GM23248 (cell line): ENCODE measurements around the gene GLYR1. TPM values are rescaled to one million over a fixed set of nuclear protein-coding genes. Genes with fewer than 3 reads are reported as not detected.

Experiments
- DNase-seq: peaks from one replicate; pipeline ENCODE4 v3.0.0-alpha.2; 2015
- H2AFZ ChIP-seq: fragments of 200-600 bp; sonication (generic); 2 replicates; pipeline ENCODE4 v1.6.1; 2016; ENCODE audit warnings: antibody characterized with exemption
- H3F3A ChIP-seq: fragments of 200-600 bp; sonication (generic); 2 replicates; pipeline ENCODE4 v1.6.1; 2016; ENCODE audit warnings: mild to moderate bottlenecking, antibody characterized with exemption, mixed run types; ENCODE audit not compliant: insufficient read depth
- H3K27ac ChIP-seq: fragments of 200-600 bp; sonication (generic); 2 replicates; pipeline ENCODE4 v1.5.1; 2016; ENCODE audit warnings: mild to moderate bottlenecking
- H3K27me3 ChIP-seq: fragments of 200-600 bp; sonication (generic); replicated peaks from 2 replicates; pipeline ENCODE4 v1.6.1; 2016; ENCODE audit warnings: mild to moderate bottlenecking; ENCODE audit not compliant: insufficient read depth
- H3K36me3 ChIP-seq: fragments of 200-600 bp; sonication (generic); 2 replicates; pipeline ENCODE4 v1.6.1; 2016; ENCODE audit warnings: low read depth, mild to moderate bottlenecking
- H3K4me1 ChIP-seq: fragments of 200-600 bp; sonication (generic); 2 replicates; pipeline ENCODE4 v1.6.1; 2016; ENCODE audit warnings: mild to moderate bottlenecking; ENCODE audit not compliant: insufficient read depth
- H3K4me2 ChIP-seq: fragments of 200-600 bp; sonication (generic); one replicate; pipeline ENCODE4 v1.6.1; 2016; ENCODE audit warnings: mild to moderate bottlenecking; ENCODE audit not compliant: unreplicated experiment
- H3K4me3 ChIP-seq: fragments of 200-600 bp; sonication (generic); 2 replicates; pipeline ENCODE4 v1.5.1; 2016; ENCODE audit warnings: mild to moderate bottlenecking
- H3K79me2 ChIP-seq: fragments of 200-600 bp; sonication (generic); 2 replicates; pipeline ENCODE4 v1.6.1; 2016; ENCODE audit warnings: mild to moderate bottlenecking; ENCODE audit not compliant: insufficient read depth
- H3K9ac ChIP-seq: fragments of 200-600 bp; sonication (generic); 2 replicates; pipeline ENCODE4 v1.6.1; 2016; ENCODE audit warnings: mild to moderate bottlenecking
- H3K9me2 ChIP-seq: fragments of 200-600 bp; sonication (generic); 2 replicates; pipeline ENCODE4 v1.6.1; 2016; ENCODE audit warnings: mixed run types, mild to moderate bottlenecking, moderate library complexity; ENCODE audit not compliant: insufficient read depth
- H3K9me3 ChIP-seq: fragments of 200-600 bp; sonication (generic); one replicate; pipeline ENCODE4 v1.6.1; 2017; ENCODE audit warnings: low read depth
- H4K20me1 ChIP-seq: fragments of 200-600 bp; sonication (generic); 2 replicates; pipeline ENCODE4 v1.6.0; 2016; ENCODE audit not compliant: insufficient read depth
- EZH2 ChIP-seq: fragments of 200-600 bp; sonication (generic); IDR thresholded peaks from 2 replicates; pipeline ENCODE4 v1.6.1; 2018; ENCODE audit warnings: antibody characterized with exemption, mild to moderate bottlenecking; ENCODE audit not compliant: insufficient read depth, poor library complexity, severe bottlenecking
- EZH2phosphoT487 ChIP-seq: fragments of 200-600 bp; sonication (generic); IDR thresholded peaks from 2 replicates; pipeline ENCODE4 v1.6.1; 2018; ENCODE audit warnings: antibody characterized with exemption, moderate library complexity, mild to moderate bottlenecking, low read depth; ENCODE audit not compliant: insufficient read depth
- WGBS, 2 experiments: methylation state at CpG; one replicate each; pipeline ENCODE4 v1.1.6; 2015 to 2017; ENCODE audit warnings: low lambda C conversion rate in 2 of 2, low coverage in 1 of 2; ENCODE audit errors: missing lambda C conversion rate in 2 of 2; 5-methylcytosine and 5-hydroxymethylcytosine counted together
- in situ Hi-C: fragments of 300-500 bp; cut with MboI; formaldehyde crosslinking; loops from 2 replicates; pipeline ENCODE4 v1.15.0; 2020
- polyA plus RNA-seq: library from polyadenylated mRNA; unstranded; fragments of >200 nt; fragmentation: Nextera tagmentation; extraction: Ambion mirVana; gene quantifications from 2 replicates; pipeline ENCODE4 v1.2.1, GENCODE V29; 2016
- total RNA-seq: library from RNA; depleted of rRNA; stranded (reverse); fragments of >200 nt; shearing (Covaris generic); gene quantifications from 2 replicates; pipeline ENCODE4 v1.2.3, GENCODE V29; 2014

GLYR1 gene
- total and polyA plus RNA-seq, 2 experiments from 2014 or later: 31.2 to 39.9 TPM

DNA sequence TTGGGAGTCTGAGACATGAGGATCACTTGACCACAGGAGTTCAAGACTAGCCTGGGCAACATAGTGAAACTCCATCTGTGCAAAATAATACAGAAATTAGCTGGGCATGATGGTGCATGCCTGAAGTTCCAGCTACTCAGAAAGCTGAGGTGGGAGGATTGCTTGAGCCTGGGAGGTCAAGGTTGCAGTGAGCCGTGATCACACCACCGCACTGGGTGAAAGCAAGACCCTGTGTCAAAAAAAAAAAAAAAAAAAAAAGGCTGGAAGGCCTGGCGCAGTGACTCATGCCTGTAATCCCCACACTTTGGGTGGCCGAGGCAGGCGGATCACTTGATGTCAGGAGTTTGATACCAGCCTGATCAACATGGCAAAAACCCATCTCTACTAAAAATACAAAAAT is 8.3 kb upstream of the GLYR1 start:
- Histone ChIP-seq H3K4me2 (no peak overlapping the region), H3K4me3 (no peak overlapping the region), H3K27ac (no peak overlapping the region), H3K79me2 (peaks cover 97% of the 10 kb centered on the region), H3F3A (peaks cover 28% of the 10 kb centered on the region), H3K27me3 (no peaks in the 10 kb centered on the region), H3K9me2 (no peaks in the 10 kb centered on the region), H3K9ac (no peak overlapping the region), H4K20me1 (0 out of 2 replicates have a peak, but pooled peaks cover 6% of the 10 kb centered on the region), H3K36me3 (peaks cover 36% of the 10 kb centered on the region), H3K9me3 (no peaks in the 10 kb centered on the region), H3K4me1 (peaks cover 21% of the 10 kb centered on the region), H2AFZ (no peak overlapping the region)
- TF ChIP-seq EZH2phosphoT487 (no peak), EZH2 (no peak)
- in situ Hi-C loops: no loop called here
- no peak for DNase-seq
- WGBS, 2 experiments: 88 to 91% methylated on average over 5 of the region's 5 CpGs

GRCh38 chr16:4852221-4852872 is 5.3 kb upstream of the GLYR1 start:
- Histone ChIP-seq H3K4me1 (peaks cover 37% of the 10 kb centered on the region), H4K20me1 (0 out of 2 replicates have a peak, but pooled peaks cover 6% of the 10 kb centered on the region), H3K9me3 (no peaks in the 10 kb centered on the region), H3K4me2 (peak overlapping the region; percentile 65), H2AFZ (no peak overlapping the region), H3K9me2 (no peaks in the 10 kb centered on the region), H3K9ac (peak overlapping the region; percentile 32), H3F3A (peaks cover 34% of the 10 kb centered on the region), H3K36me3 (peaks cover 15% of the 10 kb centered on the region), H3K27me3 (no peaks in the 10 kb centered on the region), H3K4me3 (no peak overlapping the region), H3K27ac (peak overlapping the region; percentile 76), H3K79me2 (peaks cover 98% of the 10 kb centered on the region)
- in situ Hi-C loops: no loop called here
- TF ChIP-seq EZH2phosphoT487 (no peak), EZH2 (no peak)
- WGBS, 2 experiments: 90 to 92% methylated on average over 1 of the region's 1 CpG
- peak; percentile 73 for DNase-seq

GRCh38 chr16:4850211-4850610 is 3.1 kb upstream of the GLYR1 start:
- Histone ChIP-seq H2AFZ (no peak overlapping the region), H3K9ac (peak overlapping the region; percentile 94), H3K27me3 (no peaks in the 10 kb centered on the region), H3K4me2 (peak overlapping the region; percentile 92), H3K79me2 (peaks cover 95% of the 10 kb centered on the region), H3K4me3 (peak overlapping the region; percentile 82), H4K20me1 (peaks cover 9% of the 10 kb centered on the region; the same call in 1 of the 2 replicates), H3K27ac (peak overlapping the region; percentile 9; the same call in 1 of the 2 replicates), H3K9me3 (no peaks in the 10 kb centered on the region), H3K4me1 (peaks cover 47% of the 10 kb centered on the region), H3F3A (peaks cover 45% of the 10 kb centered on the region), H3K9me2 (no peaks in the 10 kb centered on the region), H3K36me3 (no peaks in the 10 kb centered on the region; the same call in 1 of the 2 replicates)
- DNase-seq: peak; percentile 27
- 49 to 62% methylated on average over 3 of the region's 3 CpGs for WGBS, 2 experiments
- no peak for TF ChIP-seq EZH2phosphoT487
- no peak for TF ChIP-seq EZH2
- in situ Hi-C loops: no loop called here

- H3F3A ChIP-seq: peaks cover 41% of the 10 kb centered on the region
- peak overlapping the region; percentile 82 for H3K4me3 ChIP-seq
- H3K4me2 ChIP-seq: peak overlapping the region; percentile 92
- no peaks in the 10 kb centered on the region for H3K27me3 ChIP-seq
- H4K20me1 ChIP-seq: peaks cover 9% of the 10 kb centered on the region; the same call in 1 of the 2 replicates
- H3K27ac ChIP-seq: peak overlapping the region; percentile 91
- 0 to 1% methylated on average over 45 to 65 of the region's 83 CpGs for WGBS, 2 experiments
- peaks cover 18% of the 10 kb centered on the region for H3K36me3 ChIP-seq
- peaks cover 50% of the 10 kb centered on the region for H3K4me1 ChIP-seq
- DNase-seq: peak; percentile 80
- peak overlapping the region; percentile 94 for H3K9ac ChIP-seq
- no peaks in the 10 kb centered on the region for H3K9me2 ChIP-seq
- peaks cover 95% of the 10 kb centered on the region for H3K79me2 ChIP-seq
- in situ Hi-C loops: no loop called here
- TF ChIP-seq EZH2phosphoT487 (no peak), EZH2 (no peak)
- peak overlapping the region; percentile 67 for H2AFZ ChIP-seq
- H3K9me3 ChIP-seq: no peaks in the 10 kb centered on the region
Measured at GRCh38 chr16:4847774-4848587, 893 bp upstream of the GLYR1 start.
